Mammary epithelial cell (primary cell): ENCODE data around the gene PDZK1IP1.
A peak's percentile ranks its signal among the peaks of the same experiment; 100 is the strongest.

Experiments used
- CTCF ChIP-seq, 2 donors: IDR thresholded peaks in 1 of 2; conservative IDR thresholded peaks in 1 of 2; 2 replicates each; pipeline ENCODE4 v1.5.1; 2011 to 2012; ENCODE audit warnings: inconsistent platforms in 2 of 2, low read length in 2 of 2, mild to moderate bottlenecking in 2 of 2, control low read depth in 1 of 2, low read depth in 1 of 2; ENCODE audit not compliant: insufficient read depth in 1 of 2; ENCODE audit errors: extremely low read depth in 1 of 2
- EZH2 ChIP-seq: IDR thresholded peaks from 2 replicates; pipeline ENCODE4 v1.6.1; 2012; ENCODE audit warnings: low read length, inconsistent platforms, borderline replicate concordance

GRCh38 chr1:47179017-47179987, 10.5 kb downstream of the PDZK1IP1 start:
- TF ChIP-seq CTCF (conservative IDR thresholded peaks at IDR 0.05 in 1 of 2, IDR thresholded peaks at IDR 0.05 in 1 of 2; ENCODE audit: extremely low read depth in 1 of 2, insufficient read depth in 1 of 2, low read depth in 1 of 2, low read length in 2 of 2) (peak; percentile 83 to 98), EZH2 (no peak)
